Thoracic aorta (tissue), 2 donors: ENCODE measurements around the gene PPP1R14B. TPM values are rescaled to one million over a fixed set of nuclear protein-coding genes. Genes with fewer than 3 reads are reported as not detected.
A peak's percentile ranks its signal among the peaks of the same experiment; 100 is the strongest.

Source experiments
- ATAC-seq: fragments of 150-250 bp; one replicate; pipeline ENCODE4 v1.8.0; 2017; ENCODE audit warnings: low read depth; ENCODE audit not compliant: insufficient number of reproducible peaks, low FRiP score
- DNase-seq: peaks from one replicate; pipeline ENCODE4 v3.0.0-alpha.2; 2020; ENCODE audit warnings: low spot score
- H3K27ac ChIP-seq, 2 donors: fragments of 200-600 bp; sonication (generic); 1 replicate in 1 of 2; 2 replicates in 1 of 2; pipeline ENCODE4 v1.5.1; 2016; ENCODE audit warnings: mild to moderate bottlenecking in 2 of 2, moderate library complexity in 2 of 2
- H3K27me3 ChIP-seq: fragments of 200-600 bp; sonication (generic); replicated peaks from 2 replicates; pipeline ENCODE4 v1.6.0; 2016; ENCODE audit warnings: mild to moderate bottlenecking; ENCODE audit not compliant: insufficient read depth
- H3K36me3 ChIP-seq: fragments of 200-600 bp; sonication (generic); one replicate; pipeline ENCODE4 v1.5.1; 2016
- H3K4me1 ChIP-seq, 2 donors: fragments of 200-600 bp; sonication (generic); 1 replicate in 1 of 2; 2 replicates in 1 of 2; pipeline versions ENCODE4 v1.5.1 to v1.6.0; 2016; ENCODE audit warnings: low read depth in 2 of 2, mild to moderate bottlenecking in 1 of 2; ENCODE audit not compliant: control insufficient read depth in 1 of 2
- H3K4me3 ChIP-seq: fragments of 200-600 bp; sonication (generic); 2 replicates; pipeline ENCODE4 v1.5.1; 2016; ENCODE audit warnings: mild to moderate bottlenecking
- H3K9me3 ChIP-seq: fragments of 200-600 bp; sonication (generic); 2 replicates; pipeline ENCODE4 v1.5.1; 2016
- total RNA-seq, 2 donors: library from RNA; depleted of rRNA; stranded (reverse); fragments of >200 nt; gene quantifications; one replicate each; pipeline versions ENCODE4 v1.1.0 to v1.2.3, GENCODE V29; 2016
- TF ChIP-seq, protein P1 (sequence below): fragments of 200-600 bp; sonication (generic); IDR thresholded peaks from one replicate; pipeline ENCODE4 v1.5.1; 2019; ENCODE audit warnings: antibody characterized with exemption

PPP1R14B gene
- total RNA-seq, 2 donors from 2014 or later, result 75.3 to 122 TPM

DNA sequence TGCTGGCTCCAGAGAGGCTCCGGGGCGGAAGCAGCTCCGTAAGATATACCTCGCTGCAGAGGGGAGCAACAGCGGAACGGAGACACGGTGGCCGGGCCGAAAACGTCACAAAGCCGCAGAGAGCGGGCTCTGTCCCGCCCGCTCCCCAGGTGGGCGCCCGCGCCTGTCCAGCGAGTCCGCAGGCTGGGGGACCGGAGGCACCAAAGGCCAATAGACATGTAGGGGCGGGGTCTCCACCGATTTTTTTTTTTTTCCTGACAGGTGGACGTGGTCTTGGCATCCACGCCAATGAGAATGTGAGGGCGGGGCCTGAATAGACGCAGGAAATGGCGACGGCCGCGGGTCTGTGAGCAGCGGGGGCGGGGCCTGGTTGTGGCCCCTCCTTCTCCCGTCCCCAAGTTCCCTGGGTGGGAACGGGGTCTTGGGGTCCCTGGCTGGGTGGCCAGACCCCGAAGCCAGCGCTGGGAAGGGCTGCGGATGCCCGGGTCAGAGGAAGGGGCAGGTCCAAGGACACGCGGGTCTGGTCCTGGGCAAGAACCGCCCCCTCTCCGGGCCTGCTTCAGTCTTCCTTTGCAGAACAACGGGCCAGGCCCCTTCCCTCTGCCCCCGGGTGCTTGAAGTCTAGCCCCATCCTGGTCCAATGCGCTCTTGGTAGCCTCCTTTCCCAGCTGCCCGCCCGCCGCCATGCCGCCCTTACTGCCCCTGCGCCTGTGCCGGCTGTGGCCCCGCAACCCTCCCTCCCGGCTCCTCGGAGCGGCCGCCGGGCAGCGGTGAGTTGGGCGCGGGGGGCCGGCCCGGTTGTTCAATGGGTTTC is 16.4 kb downstream of the PPP1R14B start, which contains the start of gene DNAJC4:
Gene DNAJC4, plus strand, starts transcription at position 378 of the 814 bp plus-strand sequence. Its CDS starts 307 bp downstream, at position 685.
- Histone ChIP-seq H3K27me3 (no peaks in the 10 kb centered on the region), H3K36me3 (no peaks in the 10 kb centered on the region), H3K4me1 (peaks cover 29 to 73% of the 10 kb centered on the region in 2 donors), H3K4me3 (peak within 1 kb of the TSS; percentile 85), H3K9me3 (no peaks in the 10 kb centered on the region), H3K27ac (peak within 1 kb of the TSS; percentile 88 to 90)
- TF ChIP-seq, protein P1, sequence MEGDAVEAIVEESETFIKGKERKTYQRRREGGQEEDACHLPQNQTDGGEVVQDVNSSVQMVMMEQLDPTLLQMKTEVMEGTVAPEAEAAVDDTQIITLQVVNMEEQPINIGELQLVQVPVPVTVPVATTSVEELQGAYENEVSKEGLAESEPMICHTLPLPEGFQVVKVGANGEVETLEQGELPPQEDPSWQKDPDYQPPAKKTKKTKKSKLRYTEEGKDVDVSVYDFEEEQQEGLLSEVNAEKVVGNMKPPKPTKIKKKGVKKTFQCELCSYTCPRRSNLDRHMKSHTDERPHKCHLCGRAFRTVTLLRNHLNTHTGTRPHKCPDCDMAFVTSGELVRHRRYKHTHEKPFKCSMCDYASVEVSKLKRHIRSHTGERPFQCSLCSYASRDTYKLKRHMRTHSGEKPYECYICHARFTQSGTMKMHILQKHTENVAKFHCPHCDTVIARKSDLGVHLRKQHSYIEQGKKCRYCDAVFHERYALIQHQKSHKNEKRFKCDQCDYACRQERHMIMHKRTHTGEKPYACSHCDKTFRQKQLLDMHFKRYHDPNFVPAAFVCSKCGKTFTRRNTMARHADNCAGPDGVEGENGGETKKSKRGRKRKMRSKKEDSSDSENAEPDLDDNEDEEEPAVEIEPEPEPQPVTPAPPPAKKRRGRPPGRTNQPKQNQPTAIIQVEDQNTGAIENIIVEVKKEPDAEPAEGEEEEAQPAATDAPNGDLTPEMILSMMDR, result no peak
- ATAC-seq (no peak), DNase-seq (peak; percentile 83)

DNA sequence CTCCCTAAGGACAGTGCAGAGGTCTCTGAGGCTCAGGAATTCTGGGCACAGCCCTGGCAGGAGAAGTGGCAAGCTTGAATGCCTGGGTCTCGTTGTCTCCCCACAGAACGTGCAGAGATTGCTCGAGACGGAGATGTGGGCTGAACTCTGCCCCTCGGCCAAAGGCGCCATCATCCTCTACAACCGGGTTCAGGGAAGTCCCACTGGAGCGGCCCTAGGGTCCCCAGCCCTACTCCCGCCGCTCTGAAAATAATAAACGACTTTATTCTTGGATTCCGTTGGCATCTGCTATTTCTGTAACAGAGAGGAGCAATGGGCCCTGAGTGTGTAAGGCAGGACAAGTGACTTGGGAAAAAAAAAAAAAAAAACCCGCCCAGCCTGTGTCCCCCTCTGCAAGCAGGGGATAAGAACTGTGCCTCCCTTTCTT is 17.0 kb downstream of the PPP1R14B start:
- DNase-seq (no peak), ATAC-seq (no peak)
- no peaks in the 10 kb centered on the region for H3K9me3 ChIP-seq
- no peaks in the 10 kb centered on the region for H3K36me3 ChIP-seq
- peak overlapping the region; percentile 88 to 90 for H3K27ac ChIP-seq
- peak overlapping the region; percentile 85 for H3K4me3 ChIP-seq
- H3K27me3 ChIP-seq, result no peaks in the 10 kb centered on the region
- H3K4me1 ChIP-seq, result peaks cover 26 to 74% of the 10 kb centered on the region in 2 donors
- TF ChIP-seq, protein P1, result no peak

DNA sequence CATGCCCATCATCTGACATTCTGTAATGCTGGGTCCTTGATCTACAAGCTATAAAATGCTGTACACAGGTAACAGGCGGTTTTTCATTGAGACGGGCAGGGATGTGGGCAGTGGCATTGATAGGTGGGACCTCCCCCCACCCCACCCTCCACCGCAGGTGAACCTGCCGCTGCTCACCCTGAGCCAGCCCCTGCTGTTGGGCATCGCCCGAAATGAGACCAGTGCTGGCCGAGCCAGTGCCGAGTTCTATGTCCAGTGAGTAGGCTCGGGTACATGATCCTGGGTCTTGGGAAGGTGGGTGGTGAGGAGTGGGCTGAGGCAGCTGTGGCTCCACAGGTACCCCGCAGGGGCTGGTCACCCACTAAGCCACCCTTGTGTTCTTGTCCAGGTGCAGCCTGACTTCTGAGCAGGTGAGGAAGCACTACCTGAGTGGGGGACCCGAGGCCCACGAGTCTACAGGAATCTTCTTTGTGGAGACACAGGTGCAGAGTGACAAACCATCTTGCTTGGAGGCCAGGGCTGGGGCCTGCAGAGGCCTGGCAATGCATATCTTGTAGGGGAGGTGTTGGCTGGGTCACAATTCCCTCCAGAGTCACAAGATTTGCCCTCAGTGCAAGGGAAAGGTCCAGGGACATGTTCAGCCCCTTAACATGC is 17.5 kb downstream of the PPP1R14B start:
- no peaks in the 10 kb centered on the region for H3K9me3 ChIP-seq
- TF ChIP-seq, protein P1, result no peak
- H3K4me3 ChIP-seq, result peak overlapping the region; percentile 85
- no peaks in the 10 kb centered on the region for H3K36me3 ChIP-seq
- ATAC-seq (no peak), DNase-seq (no peak)
- peak overlapping the region; percentile 88 to 90 for H3K27ac ChIP-seq
- peaks cover 26 to 76% of the 10 kb centered on the region in 2 donors for H3K4me1 ChIP-seq
- no peaks in the 10 kb centered on the region for H3K27me3 ChIP-seq

DNA sequence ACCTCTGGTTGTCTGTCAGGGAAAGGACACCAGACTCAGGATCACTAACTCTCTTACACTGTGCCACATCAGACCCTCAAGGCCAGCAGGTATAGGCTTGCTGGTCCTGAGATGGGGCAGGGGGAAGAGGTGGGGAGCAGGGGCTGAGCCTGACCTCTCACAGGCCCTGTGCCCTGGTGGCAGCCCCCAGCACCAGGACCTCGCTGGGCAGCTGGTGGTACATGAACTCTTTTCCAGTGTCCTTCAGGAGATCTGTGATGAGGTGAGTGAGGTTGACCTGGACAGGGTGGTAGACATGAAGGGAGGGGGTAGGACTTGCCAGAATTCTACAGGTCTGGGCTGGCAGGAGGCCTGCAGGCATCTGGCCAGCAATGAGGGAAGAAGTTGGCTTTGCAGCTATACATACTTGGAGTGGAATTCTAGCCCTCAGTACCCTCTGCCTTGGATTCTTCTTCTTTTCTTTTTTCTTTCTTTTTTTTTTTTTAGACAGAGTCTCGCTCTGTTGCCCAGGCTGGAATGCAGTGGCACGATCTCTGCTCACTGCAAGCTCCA is 19.3 kb downstream of the PPP1R14B start:
- H3K36me3 ChIP-seq, result no peaks in the 10 kb centered on the region
- no peak for DNase-seq
- peak overlapping the region; percentile 96 for H3K4me3 ChIP-seq
- H3K9me3 ChIP-seq, result no peaks in the 10 kb centered on the region
- ATAC-seq, result no peak
- peak overlapping the region; percentile 93 for H3K27ac ChIP-seq
- TF ChIP-seq, protein P1, result no peak
- no peaks in the 10 kb centered on the region for H3K27me3 ChIP-seq
- H3K4me1 ChIP-seq, result peaks cover 18 to 60% of the 10 kb centered on the region in 2 donors

DNA sequence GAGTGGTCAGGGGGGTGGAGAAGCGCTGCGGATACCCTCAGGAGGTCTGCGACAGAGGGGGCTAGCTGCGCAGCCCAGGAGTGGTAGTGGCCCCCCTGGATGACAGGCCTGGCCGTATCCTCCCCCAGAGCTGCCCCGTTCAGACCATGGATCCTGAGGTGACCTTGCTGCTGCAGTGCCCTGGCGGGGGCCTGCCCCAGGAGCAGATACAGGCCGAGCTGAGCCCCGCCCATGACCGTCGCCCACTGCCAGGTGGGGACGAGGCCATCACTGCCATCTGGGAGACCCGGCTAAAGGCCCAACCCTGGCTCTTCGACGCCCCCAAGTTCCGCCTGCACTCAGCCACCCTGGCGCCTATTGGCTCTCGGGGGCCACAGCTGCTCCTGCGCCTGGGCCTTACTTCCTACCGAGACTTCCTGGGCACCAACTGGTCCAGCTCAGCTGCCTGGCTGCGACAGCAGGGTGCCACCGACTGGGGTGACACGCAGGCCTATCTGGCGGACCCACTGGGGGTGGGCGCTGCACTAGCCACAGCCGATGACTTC is 20.2 kb downstream of the PPP1R14B start:
- ATAC-seq (no peak), DNase-seq (no peak)
- peak overlapping the region; percentile 96 for H3K4me3 ChIP-seq
- peak overlapping the region; percentile 93 for H3K27ac ChIP-seq
- TF ChIP-seq, protein P1, result no peak
- H3K36me3 ChIP-seq, result no peaks in the 10 kb centered on the region
- H3K27me3 ChIP-seq, result no peaks in the 10 kb centered on the region
- H3K9me3 ChIP-seq, result no peaks in the 10 kb centered on the region
- H3K4me1 ChIP-seq, result peaks cover 18 to 53% of the 10 kb centered on the region in 2 donors
